ENCODE measurements around the gene SERPINB2. TPM values are rescaled to one million over a fixed set of nuclear protein-coding genes. Genes with fewer than 3 reads are reported as not detected.

Gene SERPINB2
- total RNA-seq, 4 donors from 2014 or later: 1.2 to 14.5 (median 3.0) TPM

- Histone ChIP-seq H3K4me1 (peaks cover 0 to 10% (median 0%) of the 10 kb centered on the region in 3 donors), H3K9me3 (no peaks in the 10 kb centered on the region), H3K36me3 (no peaks in the 10 kb centered on the region), H3K4me3 (no peak overlapping the region), H3K27me3 (peaks cover 35% of the 10 kb centered on the region), H3K27ac (no peak overlapping the region)
- no peak for TF ChIP-seq CTCF (IDR thresholded peaks at IDR 0.05)
- no peak for TF ChIP-seq EP300 (IDR thresholded peaks at IDR 0.05)
- no peak for TF ChIP-seq POLR2AphosphoS5 (IDR thresholded peaks at IDR 0.05)
- TF ChIP-seq POLR2A (IDR thresholded peaks at IDR 0.05): no peak
- no peak for ATAC-seq
- WGBS, 2 donors (ENCODE audit: low coverage in 1 of 2): 65 to 90% methylated on average over 3 to 4 of the region's 4 CpGs
Observed at GRCh38 chr18:63951302-63951705, 63.8 kb downstream of the SERPINB2 start.

Other genes starting within 250 kb of the SERPINB2 start
- 10 to 100 TPM in 1 of 4 donors, 1 to 10 TPM in 1, not detected in 2; 1.9 to 23.5 TPM for gene SERPINB4, start 243.4 kb upstream of the SERPINB2 start, total RNA-seq
- gene SERPINB3, start 225.8 kb upstream of the SERPINB2 start, total RNA-seq: 10 to 100 TPM in 1 of 4 donors, 1 to 10 TPM in 1, under 1 TPM in 2; 0.35 to 70.3 (median 2.1) TPM
- not detected for gene SERPINB11, start 184.7 kb upstream of the SERPINB2 start, total RNA-seq
- not detected for gene SERPINB7, start 112.3 kb upstream of the SERPINB2 start, total RNA-seq
- 1 to 10 TPM in 1 of 4 donors, not detected in 3; 2.0 TPM for gene SERPINB10, start 20.3 kb downstream of the SERPINB2 start, total RNA-seq
- not detected for gene HMSD, start 61.6 kb downstream of the SERPINB2 start, total RNA-seq
- 10 to 100 TPM in 3 of 4 donors, 1 to 10 TPM in 1; 6.4 to 16.6 (median 11.5) TPM for gene SERPINB8, start 82.4 kb downstream of the SERPINB2 start, total RNA-seq